CD4-positive, CD25-positive, alpha-beta regulatory T cell (primary cell): ENCODE data around the gene PPTC7. TPM values are rescaled to one million over a fixed set of nuclear protein-coding genes. Genes with fewer than 3 reads are reported as not detected.
"Not testable (repeated sequence)": the region's sequence is repeated elsewhere in the genome, so short reads cannot be mapped to it uniquely, and the experiment has no call there.

Experiments
- ATAC-seq, 2 donors: fragments of 150-1000 bp; cut with Tn5 transposase; one replicate each; pipeline ENCODE4 v1.10.0; 2021; ENCODE audit warnings: low read depth in 2 of 2, moderate number of reproducible peaks in 2 of 2, moderate library complexity in 1 of 2
- DNase-seq, 3 donors: peaks; one replicate each; pipeline versions ENCODE4 v3.0.0 to v3.0.0-alpha.2; 2012 to 2022; ENCODE audit warnings: mixed read lengths in 1 of 3
- H3K27ac ChIP-seq: one replicate; pipeline ENCODE4 v1.7.0; 2013; ENCODE audit warnings: mild to moderate bottlenecking, low read length; ENCODE audit not compliant: insufficient read depth, poor library complexity, severe bottlenecking
- H3K27me3 ChIP-seq: one replicate; pipeline ENCODE4 v1.7.0; 2013; ENCODE audit warnings: low read length; ENCODE audit not compliant: control insufficient read depth, insufficient read depth
- H3K36me3 ChIP-seq: one replicate; pipeline ENCODE4 v1.7.0; 2013; ENCODE audit warnings: mild to moderate bottlenecking, low read length, moderate library complexity; ENCODE audit not compliant: control insufficient read depth, insufficient read depth
- H3K4me1 ChIP-seq: 2 replicates; pipeline ENCODE4 v1.7.0; 2013; ENCODE audit warnings: mild to moderate bottlenecking, low read length; ENCODE audit not compliant: insufficient read depth, control insufficient read depth, poor library complexity, severe bottlenecking
- H3K4me3 ChIP-seq: one replicate; pipeline ENCODE4 v1.7.0; 2013; ENCODE audit warnings: low read depth, mild to moderate bottlenecking, low read length, moderate library complexity
- H3K9me3 ChIP-seq, 2 experiments: 1 replicate in 1 of 2; 2 replicates in 1 of 2; pipeline ENCODE4 v1.7.0; 2013; ENCODE audit warnings: low read length in 2 of 2, mild to moderate bottlenecking in 1 of 2, moderate library complexity in 1 of 2; ENCODE audit not compliant: control insufficient read depth in 2 of 2
- H3K27ac Mint-ChIP-seq, 3 donors: one replicate each; pipeline ENCODE4 v1.8.0; 2020 to 2022; ENCODE audit warnings: mild to moderate bottlenecking in 3 of 3, mixed read lengths in 3 of 3, moderate library complexity in 2 of 3
- H3K27me3 Mint-ChIP-seq: one replicate; pipeline ENCODE4 v1.8.0; 2022; ENCODE audit warnings: mild to moderate bottlenecking, mixed read lengths
- H3K36me3 Mint-ChIP-seq: one replicate; pipeline ENCODE4 v1.8.0; 2020; ENCODE audit warnings: mixed read lengths
- H3K4me1 Mint-ChIP-seq, 4 donors: one replicate each; pipeline ENCODE4 v1.8.0; 2020 to 2022; ENCODE audit warnings: mixed read lengths in 4 of 4, mild to moderate bottlenecking in 1 of 4
- H3K4me3 Mint-ChIP-seq, 4 donors: one replicate each; pipeline ENCODE4 v1.8.0; 2020 to 2022; ENCODE audit warnings: mild to moderate bottlenecking in 4 of 4, mixed read lengths in 4 of 4, moderate library complexity in 3 of 4
- H3K9me3 Mint-ChIP-seq, 7 donors: one replicate each; pipeline ENCODE4 v1.8.0; 2020 to 2022; ENCODE audit warnings: mixed read lengths in 7 of 7, mild to moderate bottlenecking in 3 of 7, moderate library complexity in 2 of 7
- polyA plus RNA-seq, 4 donors: library from polyadenylated mRNA; unstranded; fragments of 300-500 nt; fragmentation: Illumina TruSeq; gene quantifications; one replicate each; pipeline ENCODE4 v1.2.3, GENCODE V29; 2021
- total RNA-seq: library from RNA; stranded (reverse); gene quantifications from one replicate; pipeline ENCODE4 v1.2.3, GENCODE V29; 2022

The PPTC7 gene
- total and polyA plus RNA-seq, 5 donors from 2014 or later: 6.7 to 42.3 (median 9.4) TPM

- peaks cover 5 to 7% of the 10 kb centered on the region in 2 experiments for H3K9me3 ChIP-seq
- H3K27me3 ChIP-seq: no peaks in the 10 kb centered on the region
- H3K27ac Mint-ChIP-seq: peak overlapping the region; percentile 72 to 87 (median 77)
- H3K27me3 Mint-ChIP-seq: no peaks in the 10 kb centered on the region
- peak overlapping the region; percentile 3 for H3K4me3 ChIP-seq
- H3K27ac ChIP-seq: no peak overlapping the region
- no peak for ATAC-seq
- peaks cover 29 to 71% (median 46%) of the 10 kb centered on the region in 4 donors for H3K4me1 Mint-ChIP-seq
- H3K4me3 Mint-ChIP-seq: peak overlapping the region in 3 of 4 donors; percentile 1 to 19 (median 17)
- peaks cover 4% of the 10 kb centered on the region for H3K36me3 ChIP-seq
- peaks cover 9% of the 10 kb centered on the region for H3K36me3 Mint-ChIP-seq
- H3K4me1 ChIP-seq: peaks cover 37% of the 10 kb centered on the region
- H3K9me3 Mint-ChIP-seq: peaks cover 0 to 8% (median 4%) of the 10 kb centered on the region in 7 donors
- DNase-seq: no peak
Observed at GRCh38 chr12:110565894-110566871, 16.9 kb downstream of the PPTC7 start.

GRCh38 chr12:110564471-110564991, 18.6 kb downstream of the PPTC7 start:
- Mint-ChIP-seq H3K4me3 (peak overlapping the region in 2 of 4 donors; percentile 7 to 57), H3K36me3 (peaks cover 6% of the 10 kb centered on the region), H3K27ac (peak overlapping the region in 2 of 3 donors; percentile 76 to 83), H3K4me1 (peaks cover 33 to 82% (median 53%) of the 10 kb centered on the region in 4 donors), H3K9me3 (peaks cover 0 to 3% (median under 1%) of the 10 kb centered on the region in 7 donors), H3K27me3 (no peaks in the 10 kb centered on the region)
- DNase-seq (no peak), ATAC-seq (no peak)
- Histone ChIP-seq H3K36me3 (peaks cover 1% of the 10 kb centered on the region), H3K27me3 (no peaks in the 10 kb centered on the region), H3K9me3 (peaks cover 2 to 3% of the 10 kb centered on the region in 2 experiments), H3K4me1 (peaks cover 47% of the 10 kb centered on the region), H3K27ac (peak overlapping the region; percentile 55), H3K4me3 (no peak overlapping the region)

GRCh38 chr12:110563702-110564470, 19.2 kb downstream of the PPTC7 start:
- no peaks in the 10 kb centered on the region for H3K27me3 ChIP-seq
- Mint-ChIP-seq H3K4me3 (peak overlapping the region; percentile 15 to 57 (median 31)), H3K36me3 (peaks cover 6% of the 10 kb centered on the region), H3K27me3 (no peaks in the 10 kb centered on the region), H3K4me1 (peaks cover 32 to 86% (median 51%) of the 10 kb centered on the region in 4 donors), H3K9me3 (peaks cover 0 to 3% (median 0%) of the 10 kb centered on the region in 7 donors), H3K27ac (peak overlapping the region; percentile 12 to 89 (median 83))
- H3K4me1 ChIP-seq: peaks cover 47% of the 10 kb centered on the region
- H3K36me3 ChIP-seq: no peaks in the 10 kb centered on the region
- H3K27ac ChIP-seq: peak overlapping the region; percentile 55
- no peaks in the 10 kb centered on the region for H3K9me3 ChIP-seq
- H3K4me3 ChIP-seq: no peak overlapping the region
- no peak for DNase-seq
- no peak for ATAC-seq

GRCh38 chr12:110562386-110562785, 20.7 kb downstream of the PPTC7 start:
- Histone ChIP-seq H3K4me3 (peak overlapping the region; percentile 57), H3K4me1 (peaks cover 53% of the 10 kb centered on the region), H3K27ac (peak overlapping the region; percentile 72)
- peak overlapping the region; percentile 93 to 94 (median 94) for H3K27ac Mint-ChIP-seq
- ATAC-seq (peak; percentile 62 to 72), DNase-seq (peak; percentile 38 to 78 (median 48))
- peaks cover 14% of the 10 kb centered on the region for H3K36me3 Mint-ChIP-seq
- not testable (repeated sequence) for H3K27me3 Mint-ChIP-seq, H3K27me3 ChIP-seq, H3K9me3 ChIP-seq, H3K9me3 Mint-ChIP-seq, H3K36me3 ChIP-seq
- H3K4me3 Mint-ChIP-seq: peak overlapping the region; percentile 61 to 83 (median 74)
- H3K4me1 Mint-ChIP-seq: peaks cover 43 to 89% (median 55%) of the 10 kb centered on the region in 4 donors

- H3K4me3 ChIP-seq: peak overlapping the region; percentile 57
- Mint-ChIP-seq H3K27me3 (no peaks in the 10 kb centered on the region), H3K4me3 (peak overlapping the region in 2 of 4 donors; percentile 60 to 77), H3K4me1 (peaks cover 44 to 89% (median 50%) of the 10 kb centered on the region in 4 donors), H3K36me3 (peaks cover 10% of the 10 kb centered on the region), H3K9me3 (peaks cover 0 to 5% (median 0%) of the 10 kb centered on the region in 7 donors), H3K27ac (peak overlapping the region; percentile 63 to 94 (median 86))
- peak overlapping the region; percentile 72 for H3K27ac ChIP-seq
- DNase-seq: no peak
- H3K36me3 ChIP-seq: no peaks in the 10 kb centered on the region
- H3K9me3 ChIP-seq: no peaks in the 10 kb centered on the region
- no peak for ATAC-seq
- peaks cover 55% of the 10 kb centered on the region for H3K4me1 ChIP-seq
- no peaks in the 10 kb centered on the region for H3K27me3 ChIP-seq
Observed at GRCh38 chr12:110561471-110562201, 21.5 kb downstream of the PPTC7 start.

GRCh38 chr12:110560946-110561345, 22.2 kb downstream of the PPTC7 start:
- DNase-seq: no peak
- Histone ChIP-seq H3K4me3 (no peak overlapping the region), H3K36me3 (no peaks in the 10 kb centered on the region), H3K27me3 (no peaks in the 10 kb centered on the region), H3K9me3 (no peaks in the 10 kb centered on the region), H3K4me1 (peaks cover 56% of the 10 kb centered on the region), H3K27ac (no peak overlapping the region)
- H3K27me3 Mint-ChIP-seq: no peaks in the 10 kb centered on the region
- H3K27ac Mint-ChIP-seq: peak overlapping the region in 2 of 3 donors; percentile 23 to 94
- no peak for ATAC-seq
- peaks cover 0 to 5% (median 0%) of the 10 kb centered on the region in 7 donors for H3K9me3 Mint-ChIP-seq
- H3K4me1 Mint-ChIP-seq: peaks cover 39 to 89% (median 49%) of the 10 kb centered on the region in 4 donors
- peak overlapping the region; percentile 4 to 40 (median 20) for H3K4me3 Mint-ChIP-seq
- H3K36me3 Mint-ChIP-seq: peaks cover 10% of the 10 kb centered on the region
